Kidney epithelial cell (primary cell): ENCODE measurements around the gene ZMYND10. TPM values are rescaled to one million over a fixed set of nuclear protein-coding genes. Genes with fewer than 3 reads are reported as not detected.

Experiments used
- DNase-seq: peaks from one replicate; pipeline ENCODE4 v3.0.0-alpha.2; 2010; ENCODE audit warnings: low read depth
- H3K27me3 ChIP-seq: 2 replicates; pipeline ENCODE4 v1.6.0; 2011; ENCODE audit warnings: low read length; ENCODE audit not compliant: control insufficient read depth, insufficient read depth
- H3K36me3 ChIP-seq: 2 replicates; pipeline ENCODE4 v1.5.1; 2011; ENCODE audit warnings: low read length; ENCODE audit not compliant: control insufficient read depth, insufficient read depth
- H3K4me3 ChIP-seq: 2 replicates; pipeline ENCODE4 v1.5.1; 2011; ENCODE audit warnings: low read depth, mild to moderate bottlenecking, control low read depth, low read length
- CTCF ChIP-seq: IDR thresholded peaks from 2 replicates; pipeline ENCODE4 v1.5.1; 2011; ENCODE audit warnings: mild to moderate bottlenecking, moderate library complexity, low read length, control low read depth, inconsistent platforms; ENCODE audit not compliant: insufficient read depth, poor library complexity, severe bottlenecking
- total RNA-seq: library from RNA; depleted of rRNA; stranded (reverse); fragments of >200 nt; gene quantifications from 2 replicates; pipeline ENCODE4 v1.2.3, GENCODE V29; 2015

Gene ZMYND10
- total RNA-seq, 1 donor from 2014 or later = 1.7 TPM

GRCh38 chr3:50330330-50330729, 15.2 kb downstream of the ZMYND10 start:
- TF ChIP-seq CTCF = no peak
- DNase-seq = no peak
- H3K4me3 ChIP-seq = no peak overlapping the region
- no peaks in the 10 kb centered on the region for H3K27me3 ChIP-seq
- H3K36me3 ChIP-seq = peaks cover 1% of the 10 kb centered on the region

GRCh38 chr3:50327943-50328691, 17.4 kb downstream of the ZMYND10 start, which contains the start of gene TUSC2:
TUSC2 (minus strand) TSS chr3:50328223; CDS start chr3:50328099, 124 bp downstream.
- H3K27me3 ChIP-seq = no peaks in the 10 kb centered on the region
- H3K36me3 ChIP-seq = peaks cover 1% of the 10 kb centered on the region
- no peak for TF ChIP-seq CTCF
- peak within 1 kb of the TSS; percentile 80 for H3K4me3 ChIP-seq
- peak; percentile 92 for DNase-seq

DNA sequence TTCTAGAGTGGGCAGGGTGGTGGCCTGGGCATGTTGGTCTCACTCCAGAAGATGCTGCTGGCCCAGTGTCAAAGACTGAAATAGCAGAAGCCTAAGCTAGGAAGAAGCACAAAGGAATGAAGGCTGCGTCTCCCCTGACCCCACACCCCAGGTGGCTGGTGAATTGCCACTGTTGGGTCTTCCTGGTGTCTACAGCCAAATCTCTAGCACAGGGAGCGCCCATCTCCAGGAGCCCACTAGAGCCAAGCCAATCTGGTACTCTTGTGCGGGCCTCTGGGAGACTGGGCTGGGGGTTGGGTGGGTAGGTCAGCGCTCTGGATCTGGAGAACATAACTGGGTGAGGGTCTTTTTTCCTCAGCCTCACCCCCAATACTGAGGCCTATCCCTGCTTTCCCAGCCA, 18.4 kb downstream of the ZMYND10 start:
- H3K36me3 ChIP-seq = peaks cover 1% of the 10 kb centered on the region

DNA sequence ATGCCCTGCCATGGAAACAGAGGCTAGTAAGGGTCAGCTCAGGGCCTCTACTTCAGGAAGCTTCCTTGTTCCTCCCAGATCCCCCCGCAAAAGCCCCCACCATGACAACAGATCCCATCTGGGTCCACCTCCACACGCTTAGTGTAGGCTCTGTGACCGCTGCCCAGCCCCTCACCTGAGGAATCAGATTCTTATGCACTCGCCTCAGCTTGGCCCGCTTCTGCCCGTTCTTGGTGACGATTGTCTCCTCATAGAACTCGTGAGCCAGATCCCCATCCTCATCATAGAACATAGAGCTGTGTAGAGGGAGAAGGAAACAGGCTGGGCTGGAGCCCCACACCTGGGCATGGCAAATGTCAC, 19.4 kb downstream of the ZMYND10 start:
- TF ChIP-seq CTCF = no peak

More for the DNA sequence above, 18.4 kb downstream of the ZMYND10 start:
- Histone ChIP-seq H3K27me3 (no peaks in the 10 kb centered on the region), H3K4me3 (peak overlapping the region; percentile 80)
- DNase-seq = no peak
- no peak for TF ChIP-seq CTCF

DNA sequence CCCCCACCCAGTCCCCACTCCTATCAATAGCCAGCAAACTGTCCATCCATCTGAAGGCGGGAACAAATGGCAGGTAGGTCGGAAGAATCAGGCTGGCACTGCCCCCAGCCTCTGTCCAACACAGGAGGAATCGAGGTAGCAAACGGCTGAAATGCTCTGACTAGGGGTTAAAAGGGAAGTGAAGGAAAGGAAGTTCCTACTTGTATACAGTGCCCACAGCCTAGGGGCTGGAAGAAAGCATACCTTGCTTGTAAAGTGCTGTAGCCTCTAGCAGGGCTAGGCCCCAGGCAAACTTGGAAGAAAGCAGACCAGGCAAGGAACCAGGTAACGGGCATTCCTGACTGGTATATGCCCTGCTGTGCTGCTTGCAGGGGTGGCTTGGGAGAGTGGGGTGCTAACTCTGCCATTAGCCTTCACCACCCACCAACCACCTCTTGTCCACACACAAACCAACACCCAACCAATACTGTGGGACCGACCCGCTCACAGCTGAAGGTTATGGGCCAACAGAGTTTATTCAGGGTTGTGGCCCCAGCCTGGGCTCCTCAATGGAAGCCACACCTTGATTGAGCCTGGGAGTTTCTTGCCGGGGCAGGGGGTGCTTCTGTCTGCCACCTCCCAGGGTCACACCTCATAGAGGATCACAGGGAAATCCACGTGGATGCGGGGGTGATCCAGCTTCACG, 19.9 kb downstream of the ZMYND10 start:
- Histone ChIP-seq H3K36me3 (peaks cover 1% of the 10 kb centered on the region), H3K27me3 (no peaks in the 10 kb centered on the region), H3K4me3 (no peak overlapping the region)
- no peak for TF ChIP-seq CTCF
- DNase-seq = no peak

More for the DNA sequence above, 19.4 kb downstream of the ZMYND10 start:
- Histone ChIP-seq H3K4me3 (no peak overlapping the region), H3K27me3 (no peaks in the 10 kb centered on the region), H3K36me3 (peaks cover 1% of the 10 kb centered on the region)
- no peak for DNase-seq
